Activated naive CD8-positive, alpha-beta T cell treated with anti-CD3 and anti-CD28 coated beads for 36 hours (primary cell): Measurements from ENCODE around the gene WDR82. TPM values are rescaled to one million over a fixed set of nuclear protein-coding genes. Genes with fewer than 3 reads are reported as not detected.

Source experiments
- DNase-seq: peaks from one replicate; pipeline ENCODE4 v3.0.0; 2021
- H3K27ac Mint-ChIP-seq: one replicate; pipeline ENCODE4 v1.8.0; 2022; ENCODE audit warnings: mild to moderate bottlenecking, moderate library complexity, mixed read lengths
- H3K27me3 Mint-ChIP-seq: one replicate; pipeline ENCODE4 v1.8.0; 2022; ENCODE audit warnings: mild to moderate bottlenecking, mixed read lengths
- H3K36me3 Mint-ChIP-seq: one replicate; pipeline ENCODE4 v1.8.0; 2021; ENCODE audit warnings: mild to moderate bottlenecking, mixed read lengths
- H3K4me1 Mint-ChIP-seq: one replicate; pipeline ENCODE4 v1.8.0; 2021; ENCODE audit warnings: mixed read lengths
- H3K4me3 Mint-ChIP-seq: one replicate; pipeline ENCODE4 v1.8.0; 2022; ENCODE audit warnings: mild to moderate bottlenecking, moderate library complexity, mixed read lengths
- H3K9me3 Mint-ChIP-seq: one replicate; pipeline ENCODE4 v1.8.0; 2022; ENCODE audit warnings: mixed read lengths
- total RNA-seq, 2 experiments: library from RNA; stranded (reverse); gene quantifications; one replicate each; pipeline ENCODE4 v1.2.3, GENCODE V29; 2021

WDR82 gene
- total RNA-seq, 2 experiments from 2014 or later, result 121 to 123 TPM

DNA sequence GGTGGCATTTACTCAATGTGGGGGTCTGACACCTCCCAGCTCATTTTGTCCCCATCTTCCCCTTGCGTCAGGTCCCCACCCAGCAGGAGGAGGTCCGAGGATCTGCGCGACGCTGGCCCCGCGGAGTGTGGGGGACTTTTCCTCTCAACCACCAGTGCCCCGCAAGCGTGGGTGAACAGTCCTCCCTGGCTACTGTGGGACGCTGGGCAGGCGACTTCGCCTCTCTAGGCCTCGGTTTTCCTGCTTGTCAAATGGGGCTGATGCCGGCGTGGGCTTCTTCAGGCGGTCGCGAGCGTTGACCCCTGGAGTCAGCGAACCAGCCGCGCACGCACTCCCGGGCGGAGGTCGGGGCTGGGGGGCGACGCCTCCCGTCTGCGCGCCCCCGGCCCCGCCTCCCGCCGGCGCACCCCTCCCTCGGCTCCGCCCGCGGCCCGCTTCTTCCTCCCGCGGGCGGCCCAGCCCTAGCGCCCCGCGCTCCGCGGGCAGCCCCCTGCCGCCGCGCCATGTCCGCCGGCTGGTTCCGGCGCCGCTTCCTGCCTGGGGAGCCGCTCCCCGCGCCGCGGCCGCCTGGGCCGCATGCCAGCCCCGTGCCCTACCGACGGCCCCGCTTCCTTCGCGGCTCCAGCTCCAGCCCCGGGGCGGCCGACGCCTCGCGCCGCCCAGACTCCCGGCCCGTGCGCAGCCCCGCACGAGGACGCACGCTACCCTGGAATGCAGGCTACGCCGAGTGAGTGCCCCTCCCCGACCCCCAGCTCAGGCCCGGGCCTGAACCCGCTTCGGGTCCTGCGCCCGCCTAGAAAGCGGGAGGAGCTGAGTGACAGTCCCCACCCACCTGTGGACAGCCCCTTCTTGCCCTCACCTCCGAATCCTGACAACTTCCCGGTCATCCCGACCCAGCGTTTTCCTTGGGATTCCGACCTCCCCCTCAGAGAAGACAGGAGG, 32.9 kb downstream of the WDR82 start, which contains the start of gene PPM1M:
TSS of gene PPM1M (plus strand) at position 438 of the 942 bp plus-strand sequence. CDS start at position 504, 66 bp downstream.
- H3K36me3 Mint-ChIP-seq, result peaks cover 72% of the 10 kb centered on the region

DNA sequence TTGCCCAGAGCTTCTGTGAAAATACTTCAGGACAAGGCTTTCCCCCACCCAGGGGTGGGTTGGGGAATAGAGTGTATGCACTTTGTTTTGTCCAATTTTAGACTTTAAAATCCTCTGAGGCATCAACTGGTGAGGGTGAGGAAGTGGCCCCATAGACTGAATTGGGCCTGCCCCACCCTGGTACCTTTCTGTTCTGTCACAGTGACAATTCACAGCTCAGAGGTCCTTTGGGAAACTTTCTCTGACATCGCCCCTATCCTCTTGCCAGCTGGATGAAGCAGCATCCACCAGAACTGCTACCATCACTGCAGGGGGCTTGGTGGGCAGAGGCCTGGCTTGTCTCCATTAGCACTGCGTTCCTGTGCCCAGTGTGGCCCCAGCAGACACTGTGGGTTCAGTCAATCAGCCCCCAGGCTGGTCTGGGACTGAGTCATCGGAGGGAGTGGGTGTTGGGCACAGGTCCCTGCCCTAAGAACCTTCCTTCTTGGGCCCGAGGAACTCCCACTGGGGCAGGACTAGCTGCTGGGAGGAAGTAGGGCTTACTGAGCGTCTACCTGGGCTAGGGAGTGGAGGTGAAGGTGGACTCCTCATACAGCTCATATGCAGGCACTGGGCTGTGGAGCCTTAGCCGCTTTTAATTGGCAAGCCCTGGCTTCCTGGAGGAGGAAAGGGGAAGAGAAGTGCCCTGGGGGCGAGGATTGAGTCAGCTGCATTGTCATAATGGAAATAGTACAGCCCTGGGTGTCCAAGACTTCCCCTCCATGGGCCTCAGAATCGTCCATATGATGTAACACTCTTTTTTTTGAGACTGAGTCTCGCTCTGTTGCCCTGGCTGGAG, 34.4 kb downstream of the WDR82 start:
- H3K4me1 Mint-ChIP-seq, result peaks cover 69% of the 10 kb centered on the region
- peaks cover 3% of the 10 kb centered on the region for H3K9me3 Mint-ChIP-seq
- H3K36me3 Mint-ChIP-seq, result peaks cover 72% of the 10 kb centered on the region
- no peaks in the 10 kb centered on the region for H3K27me3 Mint-ChIP-seq
- peak overlapping the region; percentile 83 for H3K4me3 Mint-ChIP-seq
- DNase-seq, result peak; percentile 70
- peak overlapping the region; percentile 94 for H3K27ac Mint-ChIP-seq

More for the DNA sequence above, 32.9 kb downstream of the WDR82 start, which contains the start of gene PPM1M:
- Mint-ChIP-seq H3K27ac (peak within 1 kb of the TSS; percentile 94), H3K4me3 (peak within 1 kb of the TSS; percentile 93), H3K4me1 (peaks cover 75% of the 10 kb centered on the region), H3K9me3 (peaks cover 3% of the 10 kb centered on the region), H3K27me3 (no peaks in the 10 kb centered on the region)
- peak; percentile 75 for DNase-seq

DNA sequence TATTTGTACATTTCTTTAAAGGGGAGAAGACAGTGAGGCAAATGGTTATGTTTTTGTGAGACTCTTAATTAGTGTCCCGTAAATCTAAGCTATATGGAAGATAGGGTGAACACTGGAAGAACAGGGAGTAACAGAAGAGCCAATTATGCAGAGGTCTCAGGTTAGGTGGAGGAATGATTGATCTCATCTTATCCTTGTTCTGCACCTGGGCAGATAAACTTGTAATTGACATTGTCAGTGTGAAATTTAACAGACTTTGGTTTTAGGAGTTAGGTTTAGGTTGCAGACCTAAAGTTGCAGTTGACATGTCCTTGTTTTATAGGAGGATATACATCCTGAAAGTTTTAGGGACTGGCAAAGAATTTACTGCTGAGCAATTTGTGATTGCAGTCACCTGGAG, 36.4 kb downstream of the WDR82 start:
- peak overlapping the region; percentile 35 for H3K4me3 Mint-ChIP-seq
- peaks cover 52% of the 10 kb centered on the region for H3K36me3 Mint-ChIP-seq
- no peaks in the 10 kb centered on the region for H3K27me3 Mint-ChIP-seq

DNA sequence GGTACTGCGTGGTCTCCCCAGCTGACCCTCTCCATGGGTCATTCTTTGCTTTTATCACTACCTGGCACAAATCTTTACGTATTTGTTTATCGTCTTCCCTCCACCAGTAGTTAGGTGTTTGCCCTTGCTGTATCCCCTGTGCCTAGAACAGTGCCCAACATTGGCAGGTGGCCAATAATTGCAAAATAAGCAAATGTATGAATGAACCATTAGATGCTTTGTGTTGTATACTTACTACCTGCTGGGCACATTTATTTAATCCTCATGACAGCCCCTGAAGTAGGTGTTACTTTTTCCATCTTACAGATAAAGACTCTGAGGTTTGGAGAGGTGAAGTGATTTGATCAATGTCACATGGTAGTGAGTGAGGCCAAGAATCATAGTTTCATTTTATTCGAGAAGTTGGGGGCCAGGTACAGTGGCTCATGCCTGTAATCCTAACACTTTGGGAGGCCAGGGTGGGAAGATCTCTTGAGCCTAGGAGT, 37.5 kb downstream of the WDR82 start:
- Mint-ChIP-seq H3K36me3 (peaks cover 48% of the 10 kb centered on the region), H3K27ac (peak overlapping the region; percentile 99), H3K27me3 (no peaks in the 10 kb centered on the region), H3K4me3 (peak overlapping the region; percentile 98), H3K9me3 (peaks cover 3% of the 10 kb centered on the region), H3K4me1 (peaks cover 65% of the 10 kb centered on the region)
- DNase-seq, result no peak

More for the DNA sequence above, 36.4 kb downstream of the WDR82 start:
- H3K27ac Mint-ChIP-seq, result peak overlapping the region; percentile 80
- peaks cover 3% of the 10 kb centered on the region for H3K9me3 Mint-ChIP-seq
- H3K4me1 Mint-ChIP-seq, result peaks cover 59% of the 10 kb centered on the region
- no peak for DNase-seq

DNA sequence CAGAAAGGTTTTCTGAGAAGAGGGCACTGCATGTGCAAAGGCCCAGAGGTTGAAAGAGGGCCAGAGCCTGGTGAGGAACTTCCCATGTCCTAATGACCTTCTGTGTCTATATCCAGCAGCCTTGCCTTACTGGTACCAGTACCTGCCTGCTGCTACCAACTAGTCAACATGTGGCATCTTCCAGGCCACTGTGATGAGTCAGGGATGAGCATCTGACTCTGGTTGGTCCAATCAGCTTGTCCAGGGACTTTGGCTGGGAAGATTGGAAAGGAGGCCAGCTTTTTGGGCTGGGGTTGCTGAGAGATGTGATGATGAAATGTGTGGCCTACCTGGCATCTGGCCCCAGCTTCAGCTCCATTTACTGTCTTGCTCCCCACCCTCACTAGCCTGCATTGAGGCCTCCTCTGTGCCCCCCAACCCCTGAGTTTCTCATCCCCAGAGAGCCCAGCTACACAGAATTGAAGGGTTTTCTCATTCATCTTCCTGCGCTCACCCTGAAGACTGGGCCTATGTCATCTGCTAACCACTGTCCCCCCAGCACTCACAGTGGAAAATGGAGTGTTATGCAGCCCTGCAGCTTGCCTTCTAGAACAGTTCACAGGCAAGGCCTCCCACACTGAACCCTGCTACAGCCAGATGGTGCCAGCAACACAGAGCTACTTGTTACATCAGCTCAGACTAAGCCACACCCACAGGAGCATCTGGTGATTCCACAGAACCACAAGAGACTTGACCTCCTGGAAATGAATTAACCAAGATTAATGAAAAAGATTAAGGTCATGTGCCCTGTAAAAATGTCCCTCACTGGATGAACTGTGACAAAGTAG, 38.2 kb downstream of the WDR82 start:
- DNase-seq, result peak; percentile 78
- no peaks in the 10 kb centered on the region for H3K27me3 Mint-ChIP-seq
- H3K4me3 Mint-ChIP-seq, result peak overlapping the region; percentile 98
- H3K27ac Mint-ChIP-seq, result peak overlapping the region; percentile 99
- peaks cover 48% of the 10 kb centered on the region for H3K36me3 Mint-ChIP-seq
- H3K9me3 Mint-ChIP-seq, result peaks cover 3% of the 10 kb centered on the region
- H3K4me1 Mint-ChIP-seq, result peaks cover 71% of the 10 kb centered on the region

DNA sequence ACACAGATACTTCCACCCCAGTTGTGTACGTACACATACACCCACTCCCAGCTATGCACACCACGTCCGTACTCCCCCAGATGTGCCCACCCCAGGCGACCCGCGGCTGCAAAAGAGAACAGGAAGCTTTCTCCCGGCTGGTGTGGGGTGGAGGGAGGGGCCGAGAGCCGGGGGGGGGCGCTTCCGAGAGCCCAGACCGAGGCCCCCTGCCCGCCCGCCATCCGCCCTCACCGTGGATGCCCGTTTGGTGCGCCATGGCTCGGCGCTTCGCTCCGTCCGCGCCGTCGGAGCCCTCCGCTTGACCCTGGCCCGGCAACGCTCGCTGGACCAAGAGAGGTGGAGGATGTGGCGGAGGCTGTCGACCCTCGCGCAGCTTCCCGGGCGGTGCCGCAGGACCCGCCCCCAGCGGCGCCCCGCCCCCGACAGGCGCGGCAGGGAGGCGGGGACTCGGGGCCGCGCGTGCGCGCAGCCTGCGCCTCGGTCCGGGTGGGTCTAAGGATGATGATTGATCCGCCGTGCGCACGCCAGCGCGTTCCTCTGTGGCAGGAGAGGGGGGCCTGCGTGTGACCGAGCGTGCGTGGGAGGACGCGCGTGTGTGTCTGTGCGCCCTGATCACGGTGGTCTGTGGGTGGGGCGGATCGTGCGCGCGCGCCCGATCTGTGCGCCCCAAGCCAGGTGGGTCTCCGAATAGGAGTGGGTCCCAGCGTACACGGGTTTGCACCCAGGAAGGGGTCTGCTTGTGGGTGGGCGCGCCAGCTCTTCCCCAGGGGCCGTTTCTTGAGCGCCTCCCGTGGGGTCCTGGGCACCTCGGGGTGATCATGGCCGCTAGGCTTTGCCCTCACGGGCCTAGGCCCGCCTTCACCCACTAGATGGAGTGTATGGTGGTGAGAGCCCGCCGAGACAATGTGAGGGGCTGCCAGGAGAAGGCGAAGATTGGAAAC, 39.4 kb downstream of the WDR82 start, which contains the start of gene TWF2:
TSS of gene TWF2 (minus strand) at position 398 of the 941 bp plus-strand sequence. CDS start at position 256, 142 bp downstream.
- H3K36me3 Mint-ChIP-seq, result peaks cover 38% of the 10 kb centered on the region

DNA sequence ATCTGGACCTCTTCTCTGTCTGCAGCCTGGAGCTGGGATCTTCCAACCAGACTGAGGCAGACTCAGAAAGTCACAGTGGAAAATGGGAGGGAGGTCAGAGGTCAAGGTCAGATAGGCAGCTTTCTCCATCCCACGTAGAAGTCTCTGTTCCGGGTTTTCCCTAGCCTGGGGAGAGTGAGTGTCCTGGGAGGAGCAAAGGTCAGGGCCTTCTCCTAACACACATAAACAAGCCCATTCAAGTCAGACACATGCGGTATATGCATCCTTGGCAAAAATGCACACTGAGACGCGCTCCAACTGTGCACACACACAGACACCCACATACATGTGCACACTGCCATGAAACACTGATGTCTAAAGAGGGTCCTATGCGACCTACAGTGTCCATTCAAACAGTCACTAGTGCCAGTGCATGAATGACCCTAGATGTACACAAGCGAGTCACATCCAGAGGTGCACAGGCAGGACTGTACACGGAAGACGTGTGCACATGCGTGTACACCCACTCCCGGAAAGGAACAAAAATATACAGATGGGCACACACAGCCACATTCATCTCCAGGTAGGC, 40.2 kb downstream of the WDR82 start:
- peak overlapping the region; percentile 98 for H3K4me3 Mint-ChIP-seq
- no peak for DNase-seq
- H3K27me3 Mint-ChIP-seq, result no peaks in the 10 kb centered on the region
- peaks cover under 1% of the 10 kb centered on the region for H3K9me3 Mint-ChIP-seq
- H3K4me1 Mint-ChIP-seq, result peaks cover 66% of the 10 kb centered on the region
- peak overlapping the region; percentile 91 for H3K27ac Mint-ChIP-seq
- H3K36me3 Mint-ChIP-seq, result peaks cover 36% of the 10 kb centered on the region

More for the DNA sequence above, 39.4 kb downstream of the WDR82 start, which contains the start of gene TWF2:
- Mint-ChIP-seq H3K27me3 (no peaks in the 10 kb centered on the region), H3K27ac (peak within 1 kb of the TSS; percentile 99), H3K4me1 (peaks cover 68% of the 10 kb centered on the region), H3K9me3 (peaks cover 3% of the 10 kb centered on the region), H3K4me3 (peak within 1 kb of the TSS; percentile 98)
- DNase-seq, result peak; percentile 95

DNA sequence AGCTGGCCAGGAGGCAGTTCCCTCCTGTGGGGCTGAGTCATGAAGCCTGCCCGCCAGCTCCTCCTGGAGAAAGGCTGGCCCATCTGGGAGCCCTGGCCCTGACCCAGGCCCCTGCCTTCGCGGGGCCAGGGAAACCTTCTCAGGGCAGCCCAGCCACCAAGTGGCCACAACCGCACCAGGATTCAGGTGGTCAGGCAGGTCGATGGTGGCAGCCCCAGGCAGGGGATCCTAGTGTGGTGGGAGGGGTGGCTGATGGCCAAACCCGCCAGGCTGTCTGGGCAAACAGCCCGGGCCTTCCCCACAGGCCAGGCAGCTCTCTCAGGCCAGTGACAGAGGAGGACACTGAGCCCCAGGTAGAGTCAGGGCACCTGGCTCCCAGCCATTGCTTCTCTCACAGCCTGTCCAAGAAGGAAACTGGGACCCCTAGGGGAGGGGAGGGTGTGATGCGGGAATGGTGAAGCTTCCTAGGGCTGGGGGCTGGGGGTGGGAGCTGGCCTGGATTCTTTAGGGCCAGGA, 40.7 kb downstream of the WDR82 start:
- DNase-seq, result no peak

DNA sequence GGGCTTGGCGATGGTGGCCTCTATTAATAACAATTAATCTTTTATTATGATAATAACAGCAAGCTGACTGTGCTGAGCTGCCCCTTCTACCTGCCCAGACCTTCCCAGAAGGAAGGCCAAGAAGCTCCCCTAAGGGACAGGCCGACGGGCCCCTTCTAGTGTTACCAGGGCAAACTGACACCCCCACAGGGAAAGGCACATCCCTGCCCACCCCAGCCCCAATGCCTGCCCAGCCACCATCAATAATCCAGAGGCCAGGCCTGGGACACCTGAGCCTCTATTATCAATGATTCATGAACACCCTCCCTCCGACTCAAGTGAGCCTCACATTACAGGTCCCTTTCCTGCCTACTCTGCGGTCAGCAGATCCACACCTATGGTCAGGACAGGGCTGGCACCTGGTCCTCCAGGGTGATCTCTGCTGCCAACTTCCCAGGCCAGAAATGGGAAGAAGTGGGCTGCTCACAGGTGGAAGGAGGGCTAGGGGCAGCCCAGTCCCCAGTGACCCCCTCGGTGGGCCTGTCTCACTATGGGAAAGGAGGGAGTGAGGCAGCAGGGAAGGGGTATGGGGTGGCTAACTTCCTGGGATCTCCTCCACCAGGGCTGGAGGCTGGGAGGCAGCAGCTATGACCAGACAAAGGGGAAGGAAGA, 41.3 kb downstream of the WDR82 start:
- H3K9me3 Mint-ChIP-seq, result no peaks in the 10 kb centered on the region
- H3K36me3 Mint-ChIP-seq, result peaks cover 36% of the 10 kb centered on the region
- H3K27me3 Mint-ChIP-seq, result no peaks in the 10 kb centered on the region
- H3K4me3 Mint-ChIP-seq, result peak overlapping the region; percentile 98
- DNase-seq, result no peak
- H3K27ac Mint-ChIP-seq, result peak overlapping the region; percentile 78
- H3K4me1 Mint-ChIP-seq, result peaks cover 62% of the 10 kb centered on the region

More for the DNA sequence above, 40.7 kb downstream of the WDR82 start:
- Mint-ChIP-seq H3K4me1 (peaks cover 61% of the 10 kb centered on the region), H3K27ac (peak overlapping the region; percentile 91), H3K9me3 (no peaks in the 10 kb centered on the region), H3K4me3 (peak overlapping the region; percentile 98), H3K27me3 (no peaks in the 10 kb centered on the region), H3K36me3 (peaks cover 35% of the 10 kb centered on the region)

DNA sequence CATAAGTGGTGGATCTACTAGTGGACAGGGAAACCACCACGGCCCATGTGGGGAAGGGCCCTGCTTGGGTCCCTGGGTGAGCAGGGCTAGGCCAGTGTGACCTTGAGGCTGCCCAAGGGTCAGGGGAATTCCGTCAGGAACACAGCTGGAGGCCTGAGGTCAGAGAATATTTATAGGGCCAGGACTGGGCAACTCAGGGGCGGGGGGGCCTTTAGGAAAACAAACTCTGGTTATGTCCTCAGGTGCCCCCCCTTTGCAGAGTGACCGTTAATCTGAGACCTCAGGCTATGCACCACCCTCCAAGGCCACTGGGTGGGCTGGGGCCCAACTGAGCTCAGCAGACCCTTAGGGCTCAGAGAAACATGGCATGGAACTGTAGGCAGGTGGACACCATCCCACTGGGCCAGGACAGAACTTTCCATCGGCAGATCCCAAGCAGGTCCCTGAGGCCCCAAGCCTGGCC, 42.0 kb downstream of the WDR82 start:
- peak overlapping the region; percentile 78 for H3K27ac Mint-ChIP-seq
- H3K36me3 Mint-ChIP-seq, result peaks cover 35% of the 10 kb centered on the region
- no peak for DNase-seq
- H3K9me3 Mint-ChIP-seq, result no peaks in the 10 kb centered on the region
- peaks cover 62% of the 10 kb centered on the region for H3K4me1 Mint-ChIP-seq
- H3K4me3 Mint-ChIP-seq, result peak overlapping the region; percentile 29
- H3K27me3 Mint-ChIP-seq, result no peaks in the 10 kb centered on the region

DNA sequence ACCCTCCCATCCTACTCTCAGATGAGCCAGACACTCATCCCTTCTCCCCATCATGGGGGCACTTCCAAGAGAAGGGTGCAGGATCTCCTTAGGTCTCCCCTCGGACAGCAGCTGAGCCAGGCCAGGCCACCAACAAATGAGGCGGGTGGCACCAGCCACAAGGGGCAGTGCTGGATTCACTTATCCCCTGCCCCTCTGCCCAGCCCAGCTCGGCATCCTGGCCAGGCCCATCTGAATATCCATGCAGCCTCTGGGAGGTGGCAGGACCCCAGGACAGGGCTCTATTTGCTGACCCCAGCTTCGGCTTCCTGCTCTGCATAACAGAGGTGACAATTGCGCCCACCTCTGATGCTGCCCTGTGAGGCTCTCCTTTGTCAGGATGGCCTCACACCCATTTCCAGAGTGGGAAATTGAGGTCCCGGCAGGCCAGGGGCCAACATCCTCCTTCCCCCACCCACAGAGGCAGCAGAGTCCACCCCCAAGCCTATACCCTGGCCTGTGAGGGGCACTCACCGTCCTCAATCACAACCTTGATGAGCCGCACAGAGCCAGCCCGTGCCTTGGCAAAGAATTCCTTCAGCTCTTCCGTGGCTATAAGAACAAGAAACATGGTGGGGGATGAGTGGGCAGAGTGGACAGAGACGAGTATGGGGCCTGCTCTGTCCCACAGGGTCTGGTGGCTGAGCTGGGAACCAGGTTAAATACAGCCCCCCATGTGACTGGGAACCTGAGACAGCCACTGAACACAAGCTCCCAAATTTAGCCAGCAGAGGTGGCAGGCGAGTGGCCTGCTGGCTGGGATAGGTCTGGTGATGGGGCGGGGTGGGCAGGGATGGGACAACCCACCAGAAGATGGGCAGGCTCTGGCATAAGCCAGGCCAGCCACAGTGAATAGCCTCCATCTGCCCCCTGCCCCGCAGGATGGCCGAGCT, 43.7 kb downstream of the WDR82 start:
- Mint-ChIP-seq H3K27ac (peak overlapping the region; percentile 68), H3K9me3 (no peaks in the 10 kb centered on the region), H3K4me3 (no peak overlapping the region), H3K27me3 (no peaks in the 10 kb centered on the region), H3K4me1 (peaks cover 48% of the 10 kb centered on the region), H3K36me3 (peaks cover 27% of the 10 kb centered on the region)
- no peak for DNase-seq
